GM23338 (cell line): ENCODE measurements around the gene CAVIN2. TPM values are rescaled to one million over a fixed set of nuclear protein-coding genes. Genes with fewer than 3 reads are reported as not detected.

ENCODE experiments used
- ATAC-seq: fragments of 200-7000 bp; cut with Tn5 transposase; 3 replicates; pipeline ENCODE4 v1.9.1; 2020
- DNase-seq: peaks from one replicate; pipeline ENCODE4 v3.0.0-alpha.2; 2015; ENCODE audit warnings: low spot score
- H2AFZ ChIP-seq: fragments of 200-600 bp; sonication (generic); 2 replicates; pipeline ENCODE4 v1.8.0; 2016; ENCODE audit warnings: antibody characterized with exemption, mild to moderate bottlenecking, moderate library complexity
- H3F3A ChIP-seq: fragments of 200-600 bp; sonication (generic); replicated peaks from 2 replicates; pipeline ENCODE4 v1.8.0; 2017; ENCODE audit warnings: antibody characterized with exemption, mixed run types, low read depth
- H3K27ac ChIP-seq: fragments of 200-600 bp; sonication (generic); 2 replicates; pipeline ENCODE4 v1.6.1; 2016; ENCODE audit warnings: low read depth
- H3K27me3 ChIP-seq: fragments of 200-600 bp; sonication (generic); 2 replicates; pipeline ENCODE4 v1.8.0; 2016; ENCODE audit warnings: mild to moderate bottlenecking, mixed run types, moderate library complexity; ENCODE audit not compliant: insufficient read depth
- H3K36me3 ChIP-seq: fragments of 200-600 bp; sonication (generic); 2 replicates; pipeline ENCODE4 v1.8.0; 2016; ENCODE audit warnings: mild to moderate bottlenecking; ENCODE audit not compliant: insufficient read depth
- H3K4me1 ChIP-seq: fragments of 200-600 bp; sonication (generic); 2 replicates; pipeline ENCODE4 v1.8.0; 2016; ENCODE audit warnings: mild to moderate bottlenecking, moderate library complexity; ENCODE audit not compliant: insufficient read depth
- H3K4me2 ChIP-seq: fragments of 200-600 bp; sonication (generic); 2 replicates; pipeline ENCODE4 v1.7.1; 2017; ENCODE audit warnings: mixed run types
- H3K4me3 ChIP-seq: fragments of 200-600 bp; sonication (generic); 2 replicates; pipeline ENCODE4 v1.6.1; 2016; ENCODE audit warnings: mixed run types
- H3K79me2 ChIP-seq: fragments of 200-600 bp; sonication (generic); replicated peaks from 2 replicates; pipeline ENCODE4 v1.8.0; 2017; ENCODE audit warnings: mild to moderate bottlenecking; ENCODE audit not compliant: insufficient read depth
- H3K9me2 ChIP-seq: fragments of 200-600 bp; sonication (generic); 2 replicates; pipeline ENCODE4 v1.8.0; 2017; ENCODE audit not compliant: insufficient read depth
- H4K20me1 ChIP-seq: fragments of 200-600 bp; sonication (generic); replicated peaks from 2 replicates; pipeline ENCODE4 v1.8.0; 2017; ENCODE audit warnings: mild to moderate bottlenecking; ENCODE audit not compliant: insufficient read depth
- H3K27ac Mint-ChIP-seq: 2 replicates; pipeline ENCODE4 v1.8.0; 2020; ENCODE audit warnings: inconsistent platforms, mild to moderate bottlenecking, moderate library complexity, mixed read lengths
- H3K27me3 Mint-ChIP-seq: 3 replicates; pipeline ENCODE4 v1.8.0; 2022; ENCODE audit warnings: low read depth, mild to moderate bottlenecking, moderate library complexity, mixed read lengths, inconsistent platforms; ENCODE audit not compliant: insufficient read depth, poor library complexity
- H3K36me3 Mint-ChIP-seq: 3 replicates; pipeline ENCODE4 v1.8.0; 2021; ENCODE audit warnings: low read depth, mild to moderate bottlenecking, inconsistent platforms, moderate library complexity, mixed read lengths
- H3K4me1 Mint-ChIP-seq: 3 replicates; pipeline ENCODE4 v1.8.0; 2020; ENCODE audit warnings: mild to moderate bottlenecking, inconsistent platforms, mixed read lengths
- H3K4me3 Mint-ChIP-seq: 3 replicates; pipeline ENCODE4 v1.8.0; 2021; ENCODE audit warnings: moderate library complexity, mild to moderate bottlenecking, inconsistent platforms, mixed read lengths
- H3K9me3 Mint-ChIP-seq: 3 replicates; pipeline ENCODE4 v1.8.0; 2020; ENCODE audit warnings: moderate library complexity, mild to moderate bottlenecking, inconsistent platforms, mixed read lengths
- CREB1 ChIP-seq: fragments of 250-450 bp; sonication (Bioruptor Pico); IDR thresholded peaks from 2 replicates; pipeline ENCODE4 v1.5.0; 2020; ENCODE audit warnings: low read depth, mild to moderate bottlenecking, moderate library complexity
- EZH2 ChIP-seq: fragments of 200-600 bp; sonication (generic); IDR thresholded peaks from one replicate; pipeline ENCODE4 v1.8.0; 2017; ENCODE audit warnings: antibody characterized with exemption, mild to moderate bottlenecking, low read depth; ENCODE audit not compliant: unreplicated experiment
- EZH2phosphoT487 ChIP-seq: fragments of 200-600 bp; sonication (generic); IDR thresholded peaks from one replicate; pipeline ENCODE4 v1.8.1; 2018; ENCODE audit warnings: antibody characterized with exemption; ENCODE audit not compliant: unreplicated experiment
- JUNB ChIP-seq: IDR thresholded peaks from one replicate; pipeline ENCODE4 v1.6.1; 2016; ENCODE audit warnings: antibody characterized with exemption; ENCODE audit not compliant: unreplicated experiment
- NANOG ChIP-seq: IDR thresholded peaks from 2 replicates; pipeline ENCODE4 v1.6.1; 2016; ENCODE audit warnings: antibody characterized with exemption, borderline replicate concordance
- POLR2AphosphoS5 ChIP-seq: IDR thresholded peaks from 2 replicates; pipeline ENCODE4 v1.6.1; 2016; ENCODE audit warnings: antibody characterized with exemption, low read depth
- REST ChIP-seq: IDR thresholded peaks from one replicate; pipeline ENCODE4 v1.6.1; 2018; ENCODE audit warnings: antibody characterized with exemption; ENCODE audit not compliant: unreplicated experiment
- STAT1 ChIP-seq: IDR thresholded peaks from one replicate; pipeline ENCODE4 v1.6.1; 2016; ENCODE audit warnings: antibody characterized with exemption; ENCODE audit not compliant: unreplicated experiment
- ZNF114 ChIP-seq: fragments of 250-450 bp; sonication (Bioruptor Pico); IDR thresholded peaks from 2 replicates; pipeline ENCODE4 v1.5.0; 2020; ENCODE audit warnings: mild to moderate bottlenecking, moderate library complexity
- ZNF331 ChIP-seq: fragments of 250-450 bp; sonication (Bioruptor Pico); IDR thresholded peaks from 2 replicates; pipeline ENCODE4 v1.5.0; 2020; ENCODE audit warnings: low read depth, mild to moderate bottlenecking, moderate library complexity
- ZNF462 ChIP-seq: fragments of 250-450 bp; sonication (Bioruptor Pico); IDR thresholded peaks from 2 replicates; pipeline ENCODE4 v1.5.0; 2020; ENCODE audit warnings: mild to moderate bottlenecking, moderate library complexity
- polyA plus RNA-seq: library from polyadenylated mRNA; unstranded; fragments of >200 nt; fragmentation: Nextera tagmentation; extraction: Ambion mirVana; gene quantifications from 2 replicates; pipeline ENCODE4 v1.2.1, GENCODE V29; 2016
- total RNA-seq: library from RNA; depleted of rRNA; stranded (reverse); fragments of >200 nt; shearing (Covaris generic); gene quantifications from 2 replicates; pipeline ENCODE4 v1.2.3, GENCODE V29; 2014
- TF ChIP-seq, protein P1 (sequence below): IDR thresholded peaks from 2 replicates; pipeline ENCODE4 v1.6.1; 2016; ENCODE audit warnings: antibody characterized with exemption
- TF ChIP-seq, protein P2 (sequence below), 2 experiments: fragments of 200-600 bp in 1 of 2; sonication (generic) in 1 of 2; conservative IDR thresholded peaks; 2 replicates each; pipeline versions ENCODE4 v1.5.1 to v1.6.1; 2016 to 2017; ENCODE audit warnings: antibody characterized with exemption in 2 of 2, low read depth in 2 of 2, mild to moderate bottlenecking in 2 of 2, moderate library complexity in 1 of 2

Gene CAVIN2
- total and polyA plus RNA-seq, 2 experiments from 2014 or later, result 0.07 to 0.15 TPM

GRCh38 chr2:191853843-191854242 is 7.0 kb upstream of the CAVIN2 start:
- no peak overlapping the region for H3K27ac Mint-ChIP-seq
- no peaks in the 10 kb centered on the region for H4K20me1 ChIP-seq
- ATAC-seq, result no peak

More at GRCh38 chr2:191853843-191854242, 7.0 kb upstream of the CAVIN2 start:
- H3K27me3 Mint-ChIP-seq, result peaks cover 3% of the 10 kb centered on the region
- no peaks in the 10 kb centered on the region for H3K36me3 ChIP-seq
- H3K4me3 Mint-ChIP-seq, result no peak overlapping the region
- DNase-seq, result no peak
- no peak for TF ChIP-seq STAT1
- no peak for TF ChIP-seq EZH2
- no peak for TF ChIP-seq ZNF331 (CRISPR knock-in tag)
- TF ChIP-seq ZNF462 (CRISPR knock-in tag), result no peak
- TF ChIP-seq JUNB, result no peak
- TF ChIP-seq CREB1 (CRISPR knock-in tag), result no peak
- no peak for TF ChIP-seq ZNF114 (CRISPR knock-in tag)
- TF ChIP-seq, protein P1, sequence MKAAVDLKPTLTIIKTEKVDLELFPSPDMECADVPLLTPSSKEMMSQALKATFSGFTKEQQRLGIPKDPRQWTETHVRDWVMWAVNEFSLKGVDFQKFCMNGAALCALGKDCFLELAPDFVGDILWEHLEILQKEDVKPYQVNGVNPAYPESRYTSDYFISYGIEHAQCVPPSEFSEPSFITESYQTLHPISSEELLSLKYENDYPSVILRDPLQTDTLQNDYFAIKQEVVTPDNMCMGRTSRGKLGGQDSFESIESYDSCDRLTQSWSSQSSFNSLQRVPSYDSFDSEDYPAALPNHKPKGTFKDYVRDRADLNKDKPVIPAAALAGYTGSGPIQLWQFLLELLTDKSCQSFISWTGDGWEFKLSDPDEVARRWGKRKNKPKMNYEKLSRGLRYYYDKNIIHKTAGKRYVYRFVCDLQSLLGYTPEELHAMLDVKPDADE, result no peak
- no peak for TF ChIP-seq NANOG
- no peak for TF ChIP-seq POLR2AphosphoS5
- TF ChIP-seq EZH2phosphoT487, result no peak
- TF ChIP-seq, protein P2, sequence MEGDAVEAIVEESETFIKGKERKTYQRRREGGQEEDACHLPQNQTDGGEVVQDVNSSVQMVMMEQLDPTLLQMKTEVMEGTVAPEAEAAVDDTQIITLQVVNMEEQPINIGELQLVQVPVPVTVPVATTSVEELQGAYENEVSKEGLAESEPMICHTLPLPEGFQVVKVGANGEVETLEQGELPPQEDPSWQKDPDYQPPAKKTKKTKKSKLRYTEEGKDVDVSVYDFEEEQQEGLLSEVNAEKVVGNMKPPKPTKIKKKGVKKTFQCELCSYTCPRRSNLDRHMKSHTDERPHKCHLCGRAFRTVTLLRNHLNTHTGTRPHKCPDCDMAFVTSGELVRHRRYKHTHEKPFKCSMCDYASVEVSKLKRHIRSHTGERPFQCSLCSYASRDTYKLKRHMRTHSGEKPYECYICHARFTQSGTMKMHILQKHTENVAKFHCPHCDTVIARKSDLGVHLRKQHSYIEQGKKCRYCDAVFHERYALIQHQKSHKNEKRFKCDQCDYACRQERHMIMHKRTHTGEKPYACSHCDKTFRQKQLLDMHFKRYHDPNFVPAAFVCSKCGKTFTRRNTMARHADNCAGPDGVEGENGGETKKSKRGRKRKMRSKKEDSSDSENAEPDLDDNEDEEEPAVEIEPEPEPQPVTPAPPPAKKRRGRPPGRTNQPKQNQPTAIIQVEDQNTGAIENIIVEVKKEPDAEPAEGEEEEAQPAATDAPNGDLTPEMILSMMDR (conservative IDR thresholded peaks at IDR 0.05; ENCODE audit: low read depth in 2 of 2), result no peak
- TF ChIP-seq REST, result no peak
- H3K4me1 ChIP-seq, result peaks cover 28% of the 10 kb centered on the region
- H3K4me2 ChIP-seq, result no peak overlapping the region
- no peaks in the 10 kb centered on the region for H3K79me2 ChIP-seq
- H3K27me3 ChIP-seq, result no peaks in the 10 kb centered on the region
- no peak overlapping the region for H3K27ac ChIP-seq
- H3K36me3 Mint-ChIP-seq, result no peaks in the 10 kb centered on the region
- no peak overlapping the region for H2AFZ ChIP-seq
- no peaks in the 10 kb centered on the region for H3K9me3 Mint-ChIP-seq
- H3K4me1 Mint-ChIP-seq, result peaks cover 19% of the 10 kb centered on the region
- no peak overlapping the region for H3K4me3 ChIP-seq
- no peaks in the 10 kb centered on the region for H3K9me2 ChIP-seq
- H3F3A ChIP-seq, result no peaks in the 10 kb centered on the region
